Measurements from ENCODE around the gene SLC6A18.

The SLC6A18 gene

DNA sequence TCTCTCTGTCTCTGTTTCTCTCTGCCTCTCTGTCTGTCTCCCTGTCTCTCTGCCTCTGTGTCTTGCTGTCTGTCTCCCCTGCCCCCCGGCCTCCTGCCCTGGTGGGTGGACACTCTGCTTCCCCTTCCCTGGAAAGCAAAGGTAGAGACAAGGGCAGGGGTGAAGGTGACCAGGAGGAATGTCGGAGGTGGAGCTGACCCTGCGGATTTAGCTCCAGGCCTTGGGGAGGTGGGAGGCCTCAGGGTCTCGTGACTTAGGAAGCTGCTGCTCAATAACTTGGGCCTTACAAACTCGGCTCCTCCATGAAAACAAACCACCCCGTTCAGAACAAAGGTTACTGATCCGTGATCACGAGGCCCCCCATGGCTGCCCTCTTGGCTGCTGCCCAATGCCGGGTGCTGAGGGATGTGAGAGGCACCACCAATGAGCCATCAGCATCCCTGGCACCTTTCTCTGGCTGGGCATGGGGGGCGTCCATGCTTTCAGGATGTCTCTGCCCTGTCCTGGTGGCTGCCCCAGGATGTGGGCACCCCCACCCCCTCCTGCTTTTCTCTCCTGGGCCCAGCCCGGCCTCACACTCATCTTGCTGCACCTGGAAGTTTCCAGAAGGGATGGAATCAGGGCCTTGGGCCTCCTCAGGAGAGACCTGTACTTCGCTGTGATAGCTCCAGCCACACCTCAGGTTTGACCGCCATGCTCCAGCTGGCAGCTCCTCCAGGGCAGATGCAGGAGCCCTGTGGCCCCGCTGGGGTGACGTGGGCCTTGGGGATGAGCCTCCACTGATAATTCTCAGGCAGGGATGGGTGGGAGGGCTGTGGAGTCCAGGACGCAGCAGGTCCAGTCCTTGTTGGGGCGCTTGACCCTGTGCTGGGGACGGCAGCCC, 38.6 kb upstream of the SLC6A18 start:
- DNase-seq (ENCODE audit: low read depth), result no peak

DNA sequence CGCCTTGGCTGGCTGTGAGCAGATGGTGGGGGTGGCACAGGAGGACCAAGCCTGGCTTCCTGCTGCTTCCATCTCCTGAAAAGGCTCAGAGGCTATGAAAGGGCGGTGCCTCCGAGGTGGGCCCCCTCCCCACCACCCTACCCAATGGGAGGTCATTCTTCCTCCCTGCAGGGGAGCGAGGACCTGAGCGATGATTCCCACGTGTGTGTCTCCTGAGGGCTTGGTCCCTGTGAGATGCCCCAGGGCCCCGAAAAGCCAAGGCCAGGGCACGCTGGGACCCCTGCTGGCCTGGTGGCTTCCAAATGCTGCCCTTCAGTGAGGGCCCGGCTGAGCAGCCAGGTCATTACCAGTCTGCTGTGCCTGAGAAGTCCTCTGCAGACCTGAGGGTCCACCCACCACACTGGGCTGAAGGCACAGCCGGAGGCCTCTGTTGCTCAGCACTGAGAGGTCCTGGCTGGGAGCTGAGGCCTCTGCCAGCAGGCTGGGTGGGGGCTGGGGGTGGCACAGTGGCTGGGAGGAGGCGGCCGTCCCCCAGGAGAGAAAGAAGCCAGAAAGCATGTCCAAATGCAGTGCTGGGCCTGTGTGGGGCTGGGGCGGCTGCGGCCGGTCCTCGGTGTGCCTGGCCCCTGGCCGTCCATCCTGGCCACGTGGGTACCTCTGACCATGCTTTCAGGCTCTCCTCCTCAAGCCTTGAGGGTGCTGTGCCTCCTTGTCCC, 37.8 kb upstream of the SLC6A18 start:
- DNase-seq (ENCODE audit: low read depth), result no peak

- no peak for DNase-seq (ENCODE audit: low read depth)
Measured at GRCh38 chr5:1187950-1188334, 37.2 kb upstream of the SLC6A18 start.

DNA sequence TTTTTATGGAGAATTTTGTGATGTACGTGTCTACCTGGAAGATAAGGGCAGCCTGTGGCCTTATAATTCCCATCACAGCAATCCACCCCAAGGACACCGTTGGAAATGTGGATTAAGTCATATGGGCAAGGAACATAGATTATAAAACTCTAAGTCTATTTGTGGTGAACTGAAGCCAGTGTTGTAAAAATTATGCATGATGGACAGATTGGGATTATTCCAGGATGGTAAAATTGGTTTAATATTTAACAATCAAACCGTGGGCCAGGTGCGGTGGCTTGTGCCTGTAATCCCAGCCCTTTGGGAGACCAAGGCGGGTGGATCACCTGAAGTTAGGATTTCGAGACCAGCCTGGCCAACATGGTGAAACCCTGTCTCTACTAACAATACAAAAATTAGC, 36.7 kb upstream of the SLC6A18 start:
- no peak for DNase-seq (ENCODE audit: low read depth)

- no peak for DNase-seq (ENCODE audit: low read depth)
Measured at GRCh38 chr5:1189269-1189668, 35.9 kb upstream of the SLC6A18 start.

DNA sequence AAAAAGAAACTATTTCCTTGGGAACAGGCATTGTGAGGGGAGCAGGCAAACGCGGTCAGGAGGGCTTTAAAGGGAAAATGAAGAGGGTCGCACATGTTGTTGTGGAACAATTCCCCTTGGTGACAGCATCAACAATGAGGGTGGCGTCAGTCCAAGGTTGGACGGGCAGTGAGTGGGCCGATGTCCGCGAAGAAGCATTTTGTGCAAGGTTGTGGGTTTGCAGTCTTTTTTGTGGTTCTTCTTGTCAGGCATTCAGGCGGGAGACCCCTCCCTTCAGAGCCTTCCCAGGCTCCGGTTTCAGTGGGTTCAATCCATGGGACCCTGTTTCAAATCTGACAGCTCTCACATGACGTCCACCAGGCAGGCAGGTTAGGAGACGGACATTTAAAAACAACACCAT, 34.9 kb upstream of the SLC6A18 start:
- DNase-seq (ENCODE audit: low read depth), result no peak

- no peak for DNase-seq (ENCODE audit: low read depth)
Measured at GRCh38 chr5:1190837-1191239, 34.3 kb upstream of the SLC6A18 start.

DNA sequence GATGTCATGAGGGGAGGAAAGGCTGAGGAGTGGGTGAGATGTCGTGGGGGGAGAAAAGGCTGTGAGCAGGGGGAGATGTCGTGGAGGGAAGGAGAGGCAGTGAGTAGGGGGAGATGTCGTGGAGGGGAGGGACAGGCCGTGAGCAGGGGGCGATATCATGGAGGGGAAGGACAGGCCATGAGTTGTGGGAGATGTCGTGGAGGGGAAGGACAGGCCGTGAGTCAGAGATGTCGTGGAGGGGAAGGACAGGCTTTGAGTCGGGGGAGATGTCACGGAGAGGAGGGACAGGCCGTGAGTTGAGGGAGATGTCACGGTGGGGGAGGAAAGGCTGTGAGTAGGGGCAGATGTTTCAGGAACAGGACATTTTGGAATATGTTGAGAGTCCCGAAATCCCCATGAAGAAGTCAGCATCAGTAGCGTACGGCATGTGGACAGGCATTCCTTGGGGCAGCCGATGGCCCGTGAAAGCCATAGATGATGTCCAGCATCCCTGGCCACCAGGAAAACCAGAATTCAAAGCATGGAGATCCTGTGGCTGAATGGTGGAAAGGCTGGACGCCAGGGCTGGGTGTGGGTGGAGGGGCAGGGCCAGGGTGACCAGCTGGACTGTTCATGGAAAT, 32.1 kb upstream of the SLC6A18 start:
- no peak for DNase-seq (ENCODE audit: low read depth)

GRCh38 chr5:1193591-1193985, 31.6 kb upstream of the SLC6A18 start:
- no peak for DNase-seq (ENCODE audit: low read depth)

GRCh38 chr5:1194378-1194777, 30.8 kb upstream of the SLC6A18 start:
- no peak for DNase-seq (ENCODE audit: low read depth)

DNA sequence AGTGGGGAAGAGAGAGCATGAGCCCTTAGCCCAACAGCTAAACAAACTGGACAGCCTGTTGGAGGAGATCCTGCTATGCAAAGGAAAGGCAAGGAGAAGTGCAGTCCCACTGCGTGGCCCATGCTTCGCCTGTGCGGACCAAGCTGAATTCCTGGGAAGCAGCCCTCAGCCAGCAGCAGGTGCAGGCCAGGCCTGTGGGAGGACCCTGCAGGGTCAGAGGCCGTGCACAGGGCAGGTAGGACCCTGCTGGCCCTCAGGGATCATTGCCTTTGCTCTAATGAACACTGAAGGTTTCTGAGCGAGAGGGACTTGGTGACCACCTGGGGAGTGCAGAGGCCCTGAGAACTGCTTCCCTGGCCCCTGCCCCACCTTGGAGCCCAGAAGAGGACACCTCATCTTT, 29.7 kb upstream of the SLC6A18 start:
- DNase-seq (ENCODE audit: low read depth), result no peak

GRCh38 chr5:1195916-1196315, 29.3 kb upstream of the SLC6A18 start:
- DNase-seq (ENCODE audit: low read depth), result no peak

- no peak for DNase-seq (ENCODE audit: low read depth)
Measured at GRCh38 chr5:1196562-1196961, 28.6 kb upstream of the SLC6A18 start.

DNA sequence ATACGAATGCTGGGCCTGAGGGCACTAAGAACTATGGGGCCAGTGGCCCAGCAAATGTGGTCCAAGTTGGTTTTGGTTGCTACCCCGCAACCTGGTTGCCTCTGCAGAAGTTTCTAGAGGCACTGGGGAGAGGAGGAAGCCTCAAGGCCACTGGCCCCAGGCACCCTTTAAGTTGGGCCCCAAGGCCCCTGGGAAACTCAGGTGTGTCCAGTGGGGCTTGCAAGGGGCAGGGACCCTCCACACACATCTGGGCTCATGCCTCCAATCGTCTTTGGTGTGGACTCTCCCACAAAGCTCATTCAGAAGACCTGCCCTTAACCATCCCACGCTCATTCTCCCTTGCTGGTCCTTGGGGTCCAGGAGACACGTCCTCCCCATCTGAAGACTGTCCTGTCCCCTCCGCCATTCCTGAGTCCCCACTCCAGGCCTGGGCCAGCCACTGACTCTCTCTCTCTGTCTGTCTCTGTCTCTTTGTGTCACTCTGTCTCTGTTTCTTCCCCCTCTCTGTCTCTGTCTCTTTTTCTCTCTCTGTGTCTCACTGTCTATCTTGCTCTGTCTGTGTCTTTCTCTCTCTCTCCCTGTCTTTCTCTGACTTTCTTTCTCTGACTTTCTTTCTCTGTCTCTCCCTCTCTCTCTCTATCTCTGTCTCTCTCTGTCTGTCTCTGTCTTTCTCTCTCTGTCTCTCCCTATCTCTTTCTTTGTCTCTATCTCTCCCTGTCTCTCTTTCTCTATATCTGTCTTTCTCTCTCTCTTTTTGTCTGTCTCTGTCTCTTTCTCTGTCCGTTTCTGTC, 27.1 kb upstream of the SLC6A18 start:
- DNase-seq (ENCODE audit: low read depth), result no peak

GRCh38 chr5:1199340-1199648, 25.9 kb upstream of the SLC6A18 start:
- no peak for DNase-seq (ENCODE audit: low read depth)

- no peak for DNase-seq (ENCODE audit: low read depth)
Measured at GRCh38 chr5:1199649-1200494, 25.3 kb upstream of the SLC6A18 start.

DNA sequence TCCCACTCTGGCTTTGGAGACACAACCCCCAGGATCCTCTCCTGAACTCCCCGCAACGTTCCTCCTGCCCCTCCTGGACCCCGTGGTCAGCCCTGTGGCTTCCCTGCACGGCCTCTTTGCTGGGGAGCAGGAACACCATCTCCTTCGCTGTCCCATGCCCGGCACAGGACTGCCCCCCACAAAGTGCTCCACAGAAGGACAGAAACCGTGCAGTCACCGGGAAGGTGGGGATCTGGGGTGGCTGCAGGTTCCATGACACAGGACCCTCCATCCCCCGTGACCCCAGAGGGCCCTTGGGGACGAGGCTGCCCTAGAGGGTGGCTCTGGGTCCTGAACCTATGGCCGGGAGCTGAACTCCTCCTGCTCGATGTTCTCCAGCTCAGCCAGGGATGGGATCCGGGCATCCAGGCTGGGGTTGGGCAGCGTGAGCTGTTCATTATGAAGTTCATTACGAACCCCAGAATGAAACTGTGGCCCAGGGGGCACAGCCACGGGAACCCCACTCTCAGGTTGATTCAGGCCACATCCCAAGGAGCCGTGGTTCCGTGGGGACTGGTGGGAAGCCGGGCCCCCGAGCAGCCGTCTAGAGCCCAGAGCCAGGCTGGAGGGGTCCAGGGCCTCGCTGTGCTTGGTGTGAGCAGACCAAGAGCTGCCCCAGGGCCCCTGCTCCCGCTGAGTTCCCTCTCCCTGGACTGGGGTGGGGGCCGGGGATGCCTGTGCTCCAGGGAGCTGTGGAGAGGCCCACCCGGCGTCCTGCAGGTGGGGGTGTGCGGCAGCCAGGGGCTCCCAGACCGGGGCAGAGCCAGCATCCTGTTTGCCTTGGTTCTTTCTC, 24.5 kb upstream of the SLC6A18 start:
- DNase-seq (ENCODE audit: low read depth), result no peak

GRCh38 chr5:1201327-1202025, 23.7 kb upstream of the SLC6A18 start, which contains the start of gene SLC6A19:
Gene SLC6A19 (plus strand): TSS chr5:1201595. CDS start chr5:1201651, 56 bp downstream.
- no peak for DNase-seq (ENCODE audit: low read depth)

- no peak for DNase-seq (ENCODE audit: low read depth)
Measured at GRCh38 chr5:1202026-1202797, 23.0 kb upstream of the SLC6A18 start.

Measured in activated T-helper 1 cell treated with Interleukin-2 at 50 U/mL for 16 hours (primary cell).